HepG2 (cell line): ENCODE measurements around the gene UGCG. TPM values are rescaled to one million over a fixed set of nuclear protein-coding genes. Genes with fewer than 3 reads are reported as not detected.
"Not testable (repeated sequence)": the region's sequence is repeated elsewhere in the genome, so short reads cannot be mapped to it uniquely, and the experiment has no call there.

ENCODE experiments used
- ATAC-seq: fragments of 200-7000 bp; cut with Tn5 transposase; 3 replicates; pipeline ENCODE4 v1.9.1; 2020; ENCODE audit warnings: mild to moderate bottlenecking, moderate library complexity
- BruUV-seq: library from RNA; stranded (reverse); fragments of 400-500 nt; replicated peaks from 2 replicates; lab custom pipeline; 2021; lab: Mats Ljungman, UMichigan
- CTCF ChIA-PET: fragments of 300-600 bp; formaldehyde crosslinking; extraction: SDS; loops from one replicate; lab custom pipeline; 2021; ENCODE audit warnings: low total read pairs, inconsistent platforms, low intra/inter-chr PET ratio; lab: Yijun Ruan, JAX
- POLR2A ChIA-PET: fragments of 350-600 bp; sonication (Branson Sonifier 250); formaldehyde crosslinking; loops from one replicate; lab custom pipeline; 2020; ENCODE audit warnings: antibody characterized with exemption, inconsistent platforms; lab: Yijun Ruan, JAX
- DNase-seq: peaks from one replicate; pipeline ENCODE4 v3.0.0-alpha.2; 2015; ENCODE audit warnings: low spot score
- FAIRE-seq: peaks from 3 replicates; lab custom pipeline; 2011; peaks lifted over from hg19 to GRCh38; lab: Jason Lieb, UNC
- H2AFZ ChIP-seq: one replicate; pipeline ENCODE4 v1.6.1; 2011; ENCODE audit warnings: low read length, inconsistent platforms
- H3K27ac ChIP-seq: fragments of 300-600 bp; 3 replicates; pipeline ENCODE4 v1.8.0; 2011; ENCODE audit warnings: mixed run types, mild to moderate bottlenecking, mixed read lengths, low read length, inconsistent platforms; ENCODE audit not compliant: insufficient read depth; ENCODE audit errors: extremely low read length
- H3K27me3 ChIP-seq, 2 experiments: fragments of 200-600 bp in 1 of 2; 2 replicates in 1 of 2; 3 replicates in 1 of 2; pipeline versions ENCODE4 v1.6.0 to v1.8.0; 2011; ENCODE audit warnings: low read length in 2 of 2, mild to moderate bottlenecking in 2 of 2, moderate library complexity in 2 of 2, inconsistent platforms in 1 of 2; ENCODE audit not compliant: insufficient read depth in 2 of 2, control insufficient read depth in 1 of 2
- H3K36me3 ChIP-seq, 2 experiments: fragments of 200-600 bp in 1 of 2; replicated peaks in 1 of 2; 2 replicates in 1 of 2; 3 replicates in 1 of 2; pipeline versions ENCODE4 v1.5.1 to v1.8.0; 2011; ENCODE audit warnings: low read length in 2 of 2, inconsistent platforms in 1 of 2; ENCODE audit not compliant: insufficient read depth in 2 of 2, control insufficient read depth in 1 of 2
- H3K4me1 ChIP-seq: 2 replicates; pipeline ENCODE4 v1.5.1; 2012; ENCODE audit warnings: low read length, inconsistent platforms; ENCODE audit not compliant: insufficient read depth
- H3K4me2 ChIP-seq: 2 replicates; pipeline ENCODE4 v1.6.0; 2011; ENCODE audit warnings: low read depth, low read length, inconsistent platforms
- H3K4me3 ChIP-seq, 3 experiments: fragments of 200-600 bp in 1 of 3; sonication (generic), shearing (Covaris generic) in 1 of 3; replicated peaks in 1 of 3; 2 replicates each; pipeline ENCODE4 v1.5.1; 2011 to 2016; ENCODE audit warnings: low read length in 3 of 3, inconsistent platforms in 2 of 3, low read depth in 2 of 3, mild to moderate bottlenecking in 2 of 3, control low read depth in 1 of 3, mixed read lengths in 1 of 3; ENCODE audit not compliant: insufficient read depth in 1 of 3
- H3K79me2 ChIP-seq: one replicate; pipeline ENCODE4 v1.6.1; 2011; ENCODE audit warnings: low read length, inconsistent platforms; ENCODE audit not compliant: insufficient read depth
- H3K9ac ChIP-seq: 2 replicates; pipeline ENCODE4 v1.6.0; 2011; ENCODE audit warnings: mild to moderate bottlenecking, low read depth, low read length, inconsistent platforms; ENCODE audit not compliant: insufficient read depth
- H3K9me3 ChIP-seq: 2 replicates; pipeline ENCODE4 v1.5.1; 2012; ENCODE audit warnings: mild to moderate bottlenecking, low read length
- H4K20me1 ChIP-seq: 2 replicates; pipeline ENCODE4 v1.6.0; 2011; ENCODE audit warnings: inconsistent platforms, mild to moderate bottlenecking, low read length, moderate library complexity; ENCODE audit not compliant: insufficient read depth
- ATAD3A ChIP-seq: sonication (generic); formaldehyde crosslinking; IDR thresholded peaks from 2 replicates; pipeline ENCODE4 v1.4.0; 2020; ENCODE audit warnings: missing genetic modification reagents
- CREB1 ChIP-seq, 2 experiments: fragments of 450-650 bp in 1 of 2; IDR thresholded peaks; 2 replicates each; pipeline ENCODE4 v1.6.1; 2016 to 2017; ENCODE audit warnings: control low read depth in 1 of 2, mild to moderate bottlenecking in 1 of 2, missing compliant biosample characterization in 1 of 2, missing genetic modification characterization in 1 of 2
- FOXA3 ChIP-seq: IDR thresholded peaks from 2 replicates; pipeline ENCODE4 v1.6.1; 2016; ENCODE audit warnings: missing genetic modification reagents, missing compliant biosample characterization
- FOXK1 ChIP-seq: sonication (generic); formaldehyde crosslinking; IDR thresholded peaks from 2 replicates; pipeline ENCODE4 v1.4.0; 2020; ENCODE audit warnings: low read depth, missing genetic modification reagents, borderline replicate concordance
- PRMT3 ChIP-seq: sonication (generic); formaldehyde crosslinking; IDR thresholded peaks from 2 replicates; pipeline ENCODE4 v1.8.1; 2022; ENCODE audit warnings: low read depth, mild to moderate bottlenecking, moderate library complexity, missing genetic modification reagents, borderline replicate concordance
- RAD21 ChIP-seq: fragments of 450-650 bp; formaldehyde crosslinking; IDR thresholded peaks from 2 replicates; pipeline ENCODE4 v1.5.0; 2020; ENCODE audit warnings: mild to moderate bottlenecking
- SAFB2 ChIP-seq: sonication (generic); formaldehyde crosslinking; IDR thresholded peaks from 2 replicates; pipeline ENCODE4 v1.5.1; 2020; ENCODE audit warnings: missing genetic modification reagents, low read depth, mild to moderate bottlenecking, borderline replicate concordance
- ZGPAT ChIP-seq: IDR thresholded peaks from 2 replicates; pipeline ENCODE4 v1.6.1; 2016; ENCODE audit warnings: mild to moderate bottlenecking
- ZNF121 ChIP-seq: sonication (generic); formaldehyde crosslinking; IDR thresholded peaks from 2 replicates; pipeline ENCODE4 v1.5.0; 2020; ENCODE audit warnings: mild to moderate bottlenecking, missing genetic modification reagents
- ZNF263 ChIP-seq: sonication (generic); formaldehyde crosslinking; IDR thresholded peaks from 2 replicates; pipeline ENCODE4 v1.4.0; 2020; ENCODE audit warnings: missing genetic modification reagents
- ZNF703 ChIP-seq: sonication (generic); formaldehyde crosslinking; IDR thresholded peaks from 2 replicates; pipeline ENCODE4 v1.5.1; 2020; ENCODE audit warnings: missing genetic modification reagents, mild to moderate bottlenecking, moderate library complexity, borderline replicate concordance
- WGBS: methylation state at CpG from one replicate; pipeline ENCODE4 v1.1.6; 2017; ENCODE audit warnings: low lambda C conversion rate; 5-methylcytosine and 5-hydroxymethylcytosine counted together
- in situ Hi-C: cut with HindIII; loops from 2 replicates; pipeline ENCODE4 v1.10.0; 2017; ENCODE audit warnings: low pct_unique_long_range_greater_than_20kb; ENCODE audit not compliant: extremely low pct_ligation_motif_present
- intact Hi-C: fragments of 100-400 bp; cut with micrococcal nuclease; formaldehyde crosslinking; loops from one replicate; pipeline ENCODE4 v1.10.0; 2022; ENCODE audit not compliant: unreplicated experiment
- polyA plus RNA-seq, 8 experiments: library from polyadenylated mRNA; depleted of rRNA in 3 of 8; stranded (reverse) in 7 of 8; unstranded in 1 of 8; fragments of >200 nt; fragmentation: Illumina TruSeq in 4 of 8; extraction: Trizol in 4 of 8; gene quantifications; 2 replicates each; pipeline versions ENCODE4 v1.2.1 to v1.2.3, GENCODE V29; 2011 to 2016; ENCODE audit warnings: low read depth in 4 of 8, missing spikeins in 1 of 8, mixed read lengths in 1 of 8; ENCODE audit not compliant: insufficient read depth in 1 of 8
- total RNA-seq, 5 experiments: library from RNA; depleted of rRNA; stranded (reverse); fragments of >200 nt; fragmentation: Illumina TruSeq; extraction: Trizol; gene quantifications; 2 replicates each; pipeline ENCODE4 v1.2.3, GENCODE V29; 2016; ENCODE audit warnings: low read depth in 1 of 5

UGCG gene
- total and polyA plus RNA-seq, 2 of the 13 experiments (the other 11 are each of a cell fraction or from before 2014, with no cell fraction given) = 10.5 to 13.9 TPM

- no peaks in the 10 kb centered on the region for H3K27me3 ChIP-seq
- in situ Hi-C loops = no loop called here
- no peaks in the 10 kb centered on the region for H3K9me3 ChIP-seq
- H3K79me2 ChIP-seq = no peaks in the 10 kb centered on the region
- ChIA-PET CTCF (no interaction called here), POLR2A (no interaction called here)
- TF ChIP-seq CREB1 (IDR thresholded peaks at IDR 0.05) (no peak), CREB1 (CRISPR knock-in tag; IDR thresholded peaks at IDR 0.05) (no peak), ZNF121 (CRISPR knock-in tag) (no peak), SAFB2 (CRISPR knock-in tag) (no peak), ZNF263 (CRISPR knock-in tag) (no peak), ATAD3A (CRISPR knock-in tag) (no peak), FOXA3 (CRISPR knock-in tag) (no peak), ZNF703 (no peak), RAD21 (CRISPR knock-in tag) (no peak), ZGPAT (no peak), PRMT3 (CRISPR knock-in tag) (no peak), FOXK1 (CRISPR knock-in tag) (no peak)
- H3K4me2 ChIP-seq = no peak overlapping the region
- H3K27ac ChIP-seq = no peak overlapping the region
- no peak overlapping the region for H3K9ac ChIP-seq
- H4K20me1 ChIP-seq = no peaks in the 10 kb centered on the region
- intact Hi-C loops = no loop called here
- WGBS = 14% methylated on average over 3 of the region's 3 CpGs
- ATAC-seq = no peak
- H3K4me3 ChIP-seq = no peak overlapping the region
- peaks cover 9% of the 10 kb centered on the region; the same call in 1 of the 2 replicates for H3K4me1 ChIP-seq
- no peak for DNase-seq
- no peak for FAIRE-seq
- BruUV-seq = no TSS peak
- no peaks in the 10 kb centered on the region for H3K36me3 ChIP-seq
- H2AFZ ChIP-seq = no peak overlapping the region
Measured at GRCh38 chr9:111945216-111945615, 48.6 kb downstream of the UGCG start.

GRCh38 chr9:111948109-111948508, 51.5 kb downstream of the UGCG start:
- FAIRE-seq, DNase-seq, H3K79me2 ChIP-seq, BruUV-seq, H3K9ac ChIP-seq, H4K20me1 ChIP-seq, POLR2A ChIA-PET, ATAC-seq, H3K4me2 ChIP-seq, H3K27ac ChIP-seq, H3K4me1 ChIP-seq, H2AFZ ChIP-seq, CTCF ChIA-PET, H3K36me3 ChIP-seq, H3K4me3 ChIP-seq, H3K27me3 ChIP-seq, H3K9me3 ChIP-seq, intact Hi-C loops, in situ Hi-C loops: not testable (repeated sequence)
- 90% methylated on average over 21 of the region's 21 CpGs for WGBS
